Epithelial cell of proximal tubule (primary cell): ENCODE results near the gene GDPD3. TPM values are rescaled to one million over a fixed set of nuclear protein-coding genes. Genes with fewer than 3 reads are reported as not detected.

Experiments used
- DNase-seq: peaks from one replicate; pipeline ENCODE4 v3.0.0-alpha.2; 2011; ENCODE audit warnings: low read depth
- H3K4me3 ChIP-seq: 2 replicates; pipeline ENCODE4 v1.5.1; 2011; ENCODE audit warnings: low read depth, mild to moderate bottlenecking, low read length
- CTCF ChIP-seq: conservative IDR thresholded peaks from 2 replicates; pipeline ENCODE4 v1.5.1; 2012; ENCODE audit warnings: low read depth, mild to moderate bottlenecking, low read length
- total RNA-seq: library from RNA; depleted of rRNA; stranded (reverse); fragments of >200 nt; gene quantifications from 2 replicates; pipeline ENCODE4 v1.2.3, GENCODE V29; 2015

GDPD3 gene
- total RNA-seq, result 0.72 TPM in 1 of 2 replicates, not detected in the other

GRCh38 chr16:30113031-30113710, at the start of gene GDPD3:
TSS of gene GDPD3 (minus strand) at chr16:30113537. CDS start at chr16:30113478, 59 bp downstream.
- no peak for DNase-seq
- no peak within 1 kb of the TSS for H3K4me3 ChIP-seq
- no peak for TF ChIP-seq CTCF

- H3K4me3 ChIP-seq, result no peak overlapping the region
- no peak for TF ChIP-seq CTCF
- DNase-seq, result no peak
These were observed 43.9 kb upstream of the GDPD3 start for GRCh38 chr16:30157214-30157613.

- no peak for TF ChIP-seq CTCF
These were observed 41.9 kb upstream of the GDPD3 start for GRCh38 chr16:30155188-30155587.

GRCh38 chr16:30152517-30152916, 39.2 kb upstream of the GDPD3 start:
- no peak for DNase-seq
- no peak overlapping the region for H3K4me3 ChIP-seq
- no peak for TF ChIP-seq CTCF

More at GRCh38 chr16:30155188-30155587, 41.9 kb upstream of the GDPD3 start:
- no peak for DNase-seq
- H3K4me3 ChIP-seq, result no peak overlapping the region

GRCh38 chr16:30151091-30151490, 37.8 kb upstream of the GDPD3 start:
- H3K4me3 ChIP-seq, result no peak overlapping the region
- DNase-seq, result no peak
- TF ChIP-seq CTCF, result no peak

GRCh38 chr16:30149250-30149930, 36.1 kb upstream of the GDPD3 start:
- DNase-seq, result no peak
- no peak for TF ChIP-seq CTCF
- no peak overlapping the region for H3K4me3 ChIP-seq
